Measurements from ENCODE around the gene NCOA7.

- TF ChIP-seq, protein P1, sequence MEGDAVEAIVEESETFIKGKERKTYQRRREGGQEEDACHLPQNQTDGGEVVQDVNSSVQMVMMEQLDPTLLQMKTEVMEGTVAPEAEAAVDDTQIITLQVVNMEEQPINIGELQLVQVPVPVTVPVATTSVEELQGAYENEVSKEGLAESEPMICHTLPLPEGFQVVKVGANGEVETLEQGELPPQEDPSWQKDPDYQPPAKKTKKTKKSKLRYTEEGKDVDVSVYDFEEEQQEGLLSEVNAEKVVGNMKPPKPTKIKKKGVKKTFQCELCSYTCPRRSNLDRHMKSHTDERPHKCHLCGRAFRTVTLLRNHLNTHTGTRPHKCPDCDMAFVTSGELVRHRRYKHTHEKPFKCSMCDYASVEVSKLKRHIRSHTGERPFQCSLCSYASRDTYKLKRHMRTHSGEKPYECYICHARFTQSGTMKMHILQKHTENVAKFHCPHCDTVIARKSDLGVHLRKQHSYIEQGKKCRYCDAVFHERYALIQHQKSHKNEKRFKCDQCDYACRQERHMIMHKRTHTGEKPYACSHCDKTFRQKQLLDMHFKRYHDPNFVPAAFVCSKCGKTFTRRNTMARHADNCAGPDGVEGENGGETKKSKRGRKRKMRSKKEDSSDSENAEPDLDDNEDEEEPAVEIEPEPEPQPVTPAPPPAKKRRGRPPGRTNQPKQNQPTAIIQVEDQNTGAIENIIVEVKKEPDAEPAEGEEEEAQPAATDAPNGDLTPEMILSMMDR (IDR thresholded peaks at IDR 0.05) = no peak
- TF ChIP-seq POLR2A (IDR thresholded peaks at IDR 0.05) = no peak
- TF ChIP-seq EP300 (IDR thresholded peaks at IDR 0.05) = no peak
These were observed 43.0 kb upstream of the NCOA7 start for GRCh38 chr6:125747589-125748405.
